SK-N-MC (cell line): ENCODE measurements around the gene DLG2.

ENCODE experiments used
- EZH2 ChIP-seq: fragments of 200-600 bp; sonication (generic); IDR thresholded peaks from one replicate; pipeline ENCODE4 v1.6.1; 2017; ENCODE audit warnings: antibody characterized with exemption
- POLR2AphosphoS5 ChIP-seq: IDR thresholded peaks from 2 replicates; pipeline ENCODE4 v1.6.1; 2012; ENCODE audit warnings: mild to moderate bottlenecking, low read depth, low read length, borderline replicate concordance

DNA sequence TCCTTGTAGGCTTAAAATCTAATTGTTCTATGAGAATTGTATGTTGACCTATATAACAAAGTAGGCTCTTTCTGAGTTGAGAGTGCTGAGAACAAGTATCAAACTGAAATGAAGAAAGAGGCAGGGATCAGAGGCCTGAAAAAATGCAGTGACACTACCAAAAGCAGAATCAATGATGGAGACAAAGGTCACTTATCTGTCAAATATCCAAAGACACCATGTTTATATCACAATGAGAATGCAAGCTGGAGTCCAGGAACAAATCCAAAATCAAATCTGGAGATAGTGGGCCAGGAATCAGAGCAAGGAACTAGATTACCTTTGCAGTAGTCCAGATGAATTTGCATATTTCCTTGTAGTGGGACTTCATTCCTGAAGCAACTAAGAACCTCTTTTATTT, 377.7 kb downstream of the DLG2 start:
- no peak for TF ChIP-seq EZH2
- no peak for TF ChIP-seq POLR2AphosphoS5
